Epithelial cell of prostate (primary cell): Measurements from ENCODE around the gene SH3TC1.

Source experiments
- DNase-seq: peaks from one replicate; pipeline ENCODE4 v3.0.0-alpha.2; 2011; ENCODE audit warnings: low read depth, low spot score
- H3K27ac ChIP-seq: fragments of 450-650 bp; 2 replicates; pipeline ENCODE4 v1.5.1; 2017; ENCODE audit warnings: mild to moderate bottlenecking

SH3TC1 gene

DNA sequence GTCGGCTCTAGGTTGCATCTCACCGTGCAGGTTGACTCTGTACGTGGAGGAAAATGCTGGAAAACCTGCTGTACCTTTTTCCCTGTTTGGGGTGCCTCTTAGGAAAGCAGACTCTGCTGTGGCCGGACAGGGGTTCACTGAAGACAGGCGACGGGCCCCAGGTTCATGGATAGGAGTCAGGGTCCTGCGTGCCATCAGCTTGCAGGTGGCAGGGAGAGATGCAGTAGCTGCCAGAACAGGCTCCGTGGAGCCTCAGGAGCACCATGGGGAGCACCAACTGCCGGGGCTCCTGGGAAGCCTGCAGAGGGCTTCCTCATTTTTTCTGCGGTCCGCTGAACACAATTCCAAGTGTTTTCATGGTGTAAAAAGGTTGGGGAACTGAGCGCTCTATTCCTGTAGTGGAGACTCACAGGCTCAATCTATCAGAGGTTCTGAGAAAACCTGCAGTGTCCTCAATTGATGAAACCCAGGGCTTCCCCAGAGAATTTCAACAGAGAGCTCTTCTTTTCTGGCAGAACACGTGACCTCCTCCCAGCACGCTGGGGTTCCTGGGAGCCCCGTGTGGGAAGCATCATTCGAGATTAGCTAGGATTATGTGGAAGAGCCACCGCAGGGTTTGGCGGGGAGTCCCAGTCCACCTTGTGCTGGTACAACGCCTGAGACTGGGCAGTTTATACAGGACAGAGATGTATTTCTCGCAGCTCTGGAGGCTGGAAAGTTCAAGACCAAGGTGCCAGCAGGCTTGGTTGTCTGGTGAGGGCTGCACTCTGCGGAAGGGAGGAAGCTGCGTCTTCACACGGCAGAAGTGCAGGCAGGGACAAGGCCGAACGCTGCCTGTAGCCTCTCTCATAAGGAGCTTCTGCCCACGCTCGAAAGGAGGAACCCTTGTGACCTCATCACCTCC is 72.1 kb downstream of the SH3TC1 start:
- DNase-seq = no peak
- no peak overlapping the region for H3K27ac ChIP-seq

DNA sequence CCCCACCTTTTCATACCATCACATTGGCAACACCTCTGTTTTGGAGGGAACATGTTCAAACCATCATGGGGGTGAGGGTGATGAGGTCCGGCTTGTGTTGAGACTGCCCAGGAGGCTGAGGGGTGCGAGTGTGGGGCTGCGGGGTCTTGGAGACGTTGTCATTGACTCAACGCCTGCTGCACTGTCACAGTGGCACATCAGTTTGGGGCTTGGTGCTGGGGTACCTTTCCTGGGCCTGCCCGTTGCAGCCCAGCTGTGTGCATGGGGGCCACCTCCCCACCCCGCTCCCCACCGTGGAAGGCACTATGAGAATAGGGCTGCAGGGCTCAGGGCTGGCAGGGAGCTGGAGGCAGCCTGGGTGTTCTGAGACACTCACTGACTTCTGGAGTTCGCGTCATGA is 72.7 kb downstream of the SH3TC1 start:
- no peak overlapping the region for H3K27ac ChIP-seq
- no peak for DNase-seq

DNA sequence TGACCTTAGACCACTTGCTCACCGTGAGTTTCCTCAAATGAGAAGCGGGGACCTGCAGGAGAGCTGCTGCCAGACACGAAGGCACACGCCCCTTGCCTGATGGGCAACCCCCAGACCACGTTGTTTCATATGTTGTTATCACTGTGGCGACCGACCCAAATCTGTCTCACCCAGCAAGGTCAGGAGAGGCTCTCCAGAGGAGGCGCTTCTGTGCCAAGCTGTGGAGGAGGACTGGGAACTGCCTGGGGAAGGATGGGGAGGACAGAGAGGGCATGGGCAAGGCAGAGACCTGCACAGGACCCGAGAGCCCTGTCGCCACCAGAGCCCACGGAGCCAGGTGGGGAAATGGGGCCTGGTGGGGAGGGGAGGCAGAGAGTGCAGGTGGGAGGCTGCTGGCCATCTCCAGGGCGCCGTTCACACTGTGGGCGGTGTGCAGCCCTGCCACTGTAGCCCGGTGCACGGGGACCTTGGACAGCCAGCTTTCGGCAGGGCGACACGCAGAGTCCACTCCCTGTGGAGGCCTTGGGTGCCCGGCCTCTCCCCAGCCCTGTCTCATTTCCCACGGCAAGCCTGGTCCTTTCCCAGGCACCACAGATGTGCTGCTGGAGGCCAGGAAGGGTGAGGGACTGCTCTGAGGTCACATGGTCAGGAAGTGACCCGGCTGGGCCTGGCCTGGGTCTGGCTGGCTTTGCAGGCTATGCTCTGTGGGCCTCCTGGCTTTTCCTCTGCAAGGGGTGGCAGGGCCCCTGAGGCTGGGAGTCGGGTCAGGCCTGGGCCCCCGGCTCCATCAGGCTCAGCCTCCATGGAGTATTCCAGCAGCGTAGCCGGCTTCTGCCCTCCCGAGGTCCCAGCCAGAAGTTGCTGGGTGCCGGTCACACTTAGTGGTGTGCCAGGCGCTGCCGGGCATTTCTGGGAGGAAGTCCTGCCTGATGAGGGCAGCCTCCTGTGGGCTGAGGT is 73.7 kb downstream of the SH3TC1 start:
- H3K27ac ChIP-seq = no peak overlapping the region
- DNase-seq = no peak

DNA sequence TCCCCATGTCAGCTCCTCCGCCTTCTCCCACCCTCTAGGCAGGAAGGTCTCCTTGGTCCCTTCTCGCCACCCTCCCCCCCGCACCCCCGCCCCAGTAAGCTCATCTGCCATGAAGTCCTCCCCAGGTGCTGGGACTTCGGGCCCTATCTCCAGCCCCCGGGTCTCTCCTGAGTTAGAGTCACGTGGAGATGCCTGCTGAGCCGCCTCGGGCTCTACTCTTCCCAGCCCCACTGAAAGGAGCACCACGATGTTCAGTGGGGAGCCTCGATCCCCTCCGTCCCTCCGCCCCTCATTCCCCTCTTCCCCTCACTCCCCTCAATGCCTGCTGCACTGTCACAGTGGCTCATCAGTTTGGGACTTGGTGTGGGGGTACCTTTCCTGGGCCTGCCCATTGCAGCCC is 74.4 kb downstream of the SH3TC1 start:
- H3K27ac ChIP-seq = no peak overlapping the region
- no peak for DNase-seq

DNA sequence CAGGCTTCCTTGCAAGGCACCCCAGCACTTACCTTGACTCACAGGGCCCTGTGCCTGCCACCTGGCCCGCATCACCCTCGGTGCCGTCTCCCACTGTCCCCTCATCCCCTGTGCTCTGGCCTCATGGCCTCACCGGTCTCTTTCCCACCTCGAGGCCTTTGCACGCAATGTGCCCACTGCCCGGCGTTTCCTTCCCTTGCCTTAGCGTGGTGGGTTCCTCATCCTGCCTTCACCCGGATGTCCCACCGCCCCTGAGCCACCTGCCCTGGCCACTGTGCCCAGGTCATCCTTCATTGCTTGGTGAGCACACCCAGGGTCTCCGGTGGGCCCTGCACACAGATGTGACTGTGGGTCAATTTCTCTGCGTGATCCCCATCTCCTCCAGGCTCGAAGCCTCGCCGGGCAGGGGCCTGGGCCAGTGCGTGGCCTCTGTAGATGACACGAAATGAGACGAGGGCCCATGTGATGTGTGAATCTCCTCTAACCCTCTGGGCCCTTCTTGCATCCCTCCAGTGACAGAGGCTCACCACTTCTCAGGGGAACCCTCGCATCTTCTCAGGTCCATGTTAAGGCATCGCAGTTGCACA is 75.1 kb downstream of the SH3TC1 start:
- H3K27ac ChIP-seq = no peak overlapping the region
- DNase-seq = no peak

DNA sequence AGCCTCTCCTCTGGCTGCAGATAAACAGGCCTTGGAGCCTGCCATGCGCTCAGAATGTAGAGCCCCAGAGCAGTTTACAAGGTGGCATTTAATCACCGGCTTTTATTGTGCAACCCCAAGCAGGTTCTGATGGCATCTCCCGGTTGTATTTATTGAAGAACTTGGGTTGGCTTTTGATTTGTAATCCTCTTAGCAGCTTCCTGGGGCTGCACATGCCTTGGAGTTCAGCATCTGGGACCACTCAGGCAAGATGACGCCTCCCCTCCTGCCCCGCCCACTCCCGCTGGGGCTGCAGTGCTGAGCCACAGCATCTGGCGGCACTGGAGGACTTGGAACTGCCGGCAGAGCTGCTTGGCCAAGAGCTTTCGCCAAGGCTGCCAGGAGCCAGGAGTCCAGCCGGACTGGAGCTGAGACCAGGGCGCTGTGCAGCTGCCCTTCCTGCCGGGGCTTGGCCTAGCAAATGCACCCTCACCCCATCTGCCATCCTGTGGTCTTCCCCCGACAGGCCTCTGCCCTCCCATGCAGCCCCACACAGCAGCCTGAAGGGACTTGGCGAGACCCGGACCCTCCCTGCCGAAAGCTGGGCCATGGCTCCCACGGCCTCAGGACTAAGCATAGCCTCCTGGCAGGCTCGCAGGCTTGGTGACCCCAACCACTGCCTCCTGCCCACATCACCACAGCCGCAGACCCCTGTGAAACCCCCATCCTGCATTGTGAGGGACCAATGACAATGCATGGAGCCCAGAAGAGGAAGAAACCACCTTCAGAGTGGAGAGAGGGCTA is 75.9 kb downstream of the SH3TC1 start:
- no peak overlapping the region for H3K27ac ChIP-seq
- DNase-seq = no peak

DNA sequence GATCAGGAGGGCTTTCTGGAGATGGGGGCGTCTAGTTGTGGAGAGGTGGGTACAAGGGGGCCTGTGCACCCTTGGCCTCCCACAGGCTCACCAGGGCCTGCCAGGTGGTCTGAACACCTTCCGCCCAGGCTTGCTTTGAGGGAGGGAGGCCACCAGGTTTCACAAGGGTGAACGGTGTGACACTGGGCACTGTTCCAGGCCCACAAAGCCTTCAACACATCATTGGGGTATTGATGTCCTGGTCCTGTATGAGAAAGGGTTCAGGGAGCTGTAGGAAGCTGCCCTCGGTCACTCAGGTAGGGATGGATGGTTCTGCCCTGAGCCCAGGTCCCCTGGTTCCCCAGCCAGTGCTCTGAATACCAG is 76.4 kb downstream of the SH3TC1 start:
- DNase-seq = no peak
- no peak overlapping the region for H3K27ac ChIP-seq

DNA sequence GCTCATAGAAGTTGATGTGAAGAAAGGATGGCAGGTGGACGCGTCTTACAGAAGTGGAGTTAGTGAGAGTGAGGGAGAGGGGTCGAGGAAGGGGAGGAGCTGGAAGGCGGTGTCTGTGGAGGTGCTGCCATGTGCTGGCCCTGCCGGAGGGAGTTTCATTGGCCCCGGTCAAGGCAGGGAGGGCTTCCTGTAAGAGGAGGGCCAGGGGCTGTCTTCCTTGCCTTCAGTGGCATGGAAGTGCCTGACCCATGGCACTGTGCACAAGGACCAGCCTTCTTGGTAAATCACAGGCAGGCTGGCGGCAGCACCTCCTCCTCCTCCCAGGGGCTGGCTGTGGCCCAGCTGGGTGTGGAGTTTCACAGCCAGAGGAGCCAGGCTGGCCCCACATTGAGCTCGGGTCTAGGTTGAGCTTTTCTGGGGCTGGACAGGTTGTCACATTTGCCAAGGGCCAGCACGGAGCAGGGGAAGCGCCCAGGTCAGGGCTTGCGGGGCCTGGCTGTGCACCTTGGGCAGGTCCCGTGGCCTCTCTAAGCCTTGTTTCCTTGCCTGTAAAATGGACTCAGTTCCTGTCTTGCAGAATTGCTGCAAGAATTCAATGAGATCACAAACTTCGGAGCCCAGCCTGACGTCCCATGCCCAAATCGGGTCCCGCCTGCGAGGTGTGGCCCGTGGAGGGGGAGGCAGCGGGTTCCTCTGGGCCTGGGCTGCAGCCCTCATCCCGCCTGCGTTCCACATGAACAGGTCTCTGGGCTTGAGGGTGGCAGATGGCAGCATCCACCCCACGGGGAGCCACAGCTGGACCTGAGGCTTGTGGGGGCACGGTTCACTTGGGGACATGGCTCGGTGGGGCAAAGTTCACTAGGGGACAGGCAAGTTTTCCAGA is 77.5 kb downstream of the SH3TC1 start:
- no peak for DNase-seq
- H3K27ac ChIP-seq = no peak overlapping the region

DNA sequence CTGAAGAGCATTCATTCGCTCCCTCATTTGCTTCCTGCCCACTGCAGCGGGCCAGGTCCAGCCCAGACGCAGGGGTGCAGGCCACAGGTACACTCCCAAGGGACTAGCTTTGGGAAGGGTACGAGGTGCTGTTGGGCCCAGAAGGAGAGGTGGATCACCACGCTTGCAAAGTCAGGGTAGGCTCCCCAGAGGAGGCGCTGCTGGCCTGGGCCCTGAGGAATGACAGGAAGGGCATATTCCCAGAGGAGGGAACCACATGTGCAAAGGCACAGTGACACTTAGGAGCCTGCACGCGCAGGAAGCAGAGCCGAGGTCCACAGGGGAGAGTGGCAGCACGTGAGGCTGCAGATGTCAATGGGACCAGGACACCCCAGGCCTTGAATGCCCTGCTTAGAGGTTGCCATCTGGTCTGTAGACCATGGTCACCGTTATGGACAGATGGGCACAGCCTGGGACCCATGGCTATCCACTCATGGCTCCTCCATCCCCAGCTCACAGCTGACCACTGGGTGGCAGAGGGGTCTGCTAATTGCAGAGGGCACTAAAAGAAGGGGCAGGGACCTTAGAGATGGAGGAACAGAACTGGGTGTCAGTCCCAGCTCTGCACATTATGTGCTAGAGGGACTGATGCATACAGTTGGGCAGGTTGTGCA is 78.4 kb downstream of the SH3TC1 start:
- H3K27ac ChIP-seq = no peak overlapping the region
- no peak for DNase-seq

DNA sequence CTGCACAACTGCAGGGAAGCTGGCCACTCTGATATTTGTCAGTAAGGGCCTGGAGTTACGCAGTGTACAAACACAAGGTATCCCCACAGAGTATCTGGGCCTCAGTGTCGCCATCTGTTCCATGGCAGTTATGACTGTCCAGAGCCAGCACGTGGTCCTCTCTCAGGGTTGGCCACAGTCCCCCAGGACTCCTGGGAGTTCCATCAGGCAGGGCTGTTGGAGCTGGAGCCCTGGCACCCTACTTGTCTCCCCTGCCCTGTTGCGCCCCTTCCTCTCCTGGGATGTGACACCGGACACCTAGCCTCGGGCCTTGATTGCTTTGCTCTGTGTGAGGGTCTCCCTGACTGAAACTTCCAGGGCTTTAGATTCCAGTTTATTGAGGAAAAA is 78.9 kb downstream of the SH3TC1 start:
- DNase-seq = no peak
- no peak overlapping the region for H3K27ac ChIP-seq

DNA sequence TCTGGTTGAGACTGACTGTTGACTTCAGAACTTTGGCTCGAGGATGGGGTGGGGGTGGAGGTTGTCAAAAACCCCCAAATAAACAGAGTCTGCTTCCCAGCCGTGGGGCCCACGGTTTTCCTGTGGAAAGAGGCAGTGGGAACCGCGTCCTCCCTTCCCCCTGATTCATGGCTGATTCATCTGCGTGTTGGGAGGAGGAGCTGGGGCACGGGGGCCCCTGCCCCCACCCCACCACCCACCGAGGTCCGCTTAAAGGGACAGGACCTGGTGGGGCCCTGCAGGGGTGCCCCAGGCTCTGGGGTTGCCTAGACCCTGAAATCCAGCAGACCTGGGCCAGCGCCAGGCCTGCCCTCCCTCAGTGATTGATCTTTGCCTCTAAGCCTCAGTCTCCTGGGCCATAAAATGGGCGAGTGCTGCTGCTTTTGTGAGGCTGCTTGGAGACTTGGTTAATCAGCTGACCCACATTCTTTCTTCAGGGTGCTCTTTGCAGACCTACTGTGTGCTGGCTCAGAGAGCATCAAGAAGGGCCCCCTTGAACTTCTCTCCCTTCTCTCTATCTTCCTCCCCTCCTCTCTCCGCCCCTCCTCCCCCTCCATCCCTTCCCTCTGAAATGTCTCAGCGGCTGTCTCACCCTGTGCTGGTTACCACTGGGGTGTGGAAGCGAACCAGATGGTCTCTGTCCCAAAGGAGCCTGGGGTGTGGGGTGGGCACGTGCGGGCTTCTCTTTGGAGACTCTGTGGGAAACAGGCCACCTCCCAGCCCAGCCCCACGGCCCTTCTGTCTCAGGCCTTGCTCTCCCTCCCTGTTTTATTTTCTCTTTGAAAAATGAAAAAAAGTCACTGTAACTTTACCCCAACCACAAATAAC is 79.6 kb downstream of the SH3TC1 start:
- DNase-seq = no peak
- H3K27ac ChIP-seq = no peak overlapping the region

DNA sequence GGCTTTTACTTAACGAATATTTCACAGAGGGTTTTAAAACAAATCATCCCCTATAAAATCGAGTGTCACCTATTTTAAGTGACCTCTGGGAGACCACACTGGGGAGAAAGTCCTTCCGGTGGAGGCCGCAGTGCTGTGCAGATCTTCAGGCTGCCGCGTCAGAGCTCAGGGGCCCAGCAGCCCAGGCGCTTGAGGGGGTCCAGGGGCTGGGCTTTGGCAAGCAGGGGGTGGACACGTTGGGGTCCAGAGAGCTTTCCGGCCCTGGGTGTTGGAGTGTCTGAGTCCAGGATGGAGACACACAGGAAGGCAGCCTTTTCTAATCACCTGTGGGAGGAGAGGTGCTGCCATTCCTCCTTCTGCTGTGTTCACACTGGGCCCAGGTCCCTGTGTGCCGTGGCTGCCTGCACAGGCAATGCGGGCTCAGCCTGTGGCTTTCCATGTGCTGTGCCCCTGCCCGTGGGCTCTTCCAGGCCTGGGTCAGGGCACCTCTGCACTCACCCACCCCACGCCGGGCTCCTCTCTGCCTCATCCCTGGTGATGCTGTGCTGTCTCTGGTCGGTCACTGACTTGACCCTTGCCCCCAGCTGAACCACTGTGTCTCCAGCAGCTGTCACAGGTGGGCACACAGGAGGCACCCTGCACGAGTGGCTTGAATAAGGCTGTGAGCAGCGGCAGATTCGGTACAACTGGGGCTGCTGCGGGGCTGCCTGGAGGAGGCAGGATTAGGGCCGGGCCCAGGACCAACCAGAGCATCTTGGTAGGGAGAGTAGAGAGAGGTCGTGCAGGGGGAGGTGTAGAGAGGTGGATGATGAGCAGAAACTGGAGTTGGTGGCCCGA is 80.4 kb downstream of the SH3TC1 start:
- DNase-seq = no peak
- H3K27ac ChIP-seq = no peak overlapping the region

DNA sequence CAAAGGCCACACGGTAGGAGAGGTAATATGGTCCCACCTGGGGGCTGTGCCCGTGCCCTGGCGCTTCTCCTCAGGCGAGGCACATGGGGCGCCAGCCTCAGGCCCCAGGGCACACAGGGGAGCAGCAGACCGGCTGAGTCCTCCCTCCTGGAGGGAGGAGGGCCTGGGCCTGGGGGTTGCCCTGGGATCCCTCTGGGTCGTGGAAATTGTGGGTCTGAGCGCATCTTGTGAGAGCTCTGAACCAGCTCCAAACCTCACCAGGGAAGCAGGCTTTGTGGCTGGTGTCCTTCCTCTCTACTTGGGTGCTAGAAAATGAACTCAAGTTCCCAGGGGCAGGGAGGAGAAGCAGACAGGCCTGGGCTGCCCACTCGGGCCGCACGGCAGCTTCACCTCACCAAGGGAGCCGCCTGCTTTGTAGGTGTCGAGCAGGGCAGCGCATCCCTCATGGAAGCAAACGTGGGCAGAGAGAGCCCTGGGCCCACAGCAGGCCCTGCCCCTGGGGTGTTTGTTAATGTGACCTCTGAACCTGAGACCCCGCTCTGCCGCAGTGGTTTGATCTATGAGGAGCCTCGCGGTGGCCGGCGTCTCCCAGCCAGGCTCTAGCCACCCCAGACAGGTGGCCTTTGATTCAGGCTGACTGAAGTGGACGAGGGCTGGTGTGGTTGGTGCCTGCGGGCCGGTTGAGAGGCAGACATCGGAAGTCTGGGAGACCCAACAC is 81.2 kb downstream of the SH3TC1 start:
- no peak overlapping the region for H3K27ac ChIP-seq
- DNase-seq = no peak

DNA sequence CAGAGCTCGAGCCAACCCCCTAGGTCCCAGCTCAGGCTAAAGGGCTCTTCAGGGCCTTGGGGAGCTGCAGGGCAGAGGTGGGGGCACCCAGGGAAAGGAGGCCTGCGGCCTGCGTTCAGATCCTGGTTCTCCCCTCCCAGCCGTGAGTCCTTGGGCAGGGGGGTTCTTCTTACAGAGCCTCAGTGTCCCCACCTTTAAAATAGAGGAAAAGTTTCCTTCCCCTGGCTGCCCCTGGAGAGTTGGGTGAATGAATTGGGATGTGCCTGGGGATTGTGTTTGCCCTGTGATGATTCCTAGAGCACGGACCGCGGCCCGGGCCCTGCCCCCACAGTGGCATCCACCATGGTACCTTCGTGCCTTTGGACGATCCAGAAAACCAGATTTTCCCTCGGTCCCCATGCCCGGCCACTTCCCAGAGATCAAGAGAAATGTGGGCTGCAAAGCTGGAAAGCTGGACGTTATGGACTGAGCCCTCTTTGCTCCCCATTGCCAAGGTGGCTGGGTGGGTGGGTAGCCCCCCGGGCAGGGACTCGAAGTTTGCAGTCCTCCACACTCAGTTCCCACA is 81.9 kb downstream of the SH3TC1 start:
- no peak for DNase-seq
- no peak overlapping the region for H3K27ac ChIP-seq

DNA sequence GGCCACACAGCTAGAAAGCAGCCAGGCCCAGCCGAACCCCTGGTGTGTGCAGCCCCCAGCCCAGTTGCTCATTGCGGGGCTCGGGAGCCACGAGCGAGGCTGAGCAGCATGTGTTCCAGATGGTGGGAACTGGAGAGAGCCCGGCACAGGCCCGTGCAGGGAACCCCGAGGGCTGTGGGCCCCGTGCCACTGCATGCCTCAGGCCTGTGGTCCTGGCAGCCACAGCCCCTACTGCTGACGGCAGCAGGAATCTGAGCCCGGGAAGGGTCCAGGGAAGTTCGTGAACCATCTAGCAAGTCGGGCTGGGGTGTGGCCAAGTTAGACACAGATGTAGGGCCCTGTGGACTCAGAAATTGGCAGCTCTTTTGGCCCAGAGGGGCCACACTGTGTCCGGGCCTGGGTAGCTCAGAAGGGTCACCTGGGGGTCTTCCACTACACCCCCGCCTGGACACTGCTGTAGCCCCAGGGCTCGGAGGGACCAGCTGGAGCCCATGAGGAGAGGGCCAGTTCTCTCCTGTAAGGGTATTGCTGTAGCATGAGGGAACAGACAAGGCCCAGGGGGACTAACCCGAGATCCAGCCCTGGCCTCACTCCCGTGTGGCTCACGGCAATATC is 82.5 kb downstream of the SH3TC1 start:
- no peak overlapping the region for H3K27ac ChIP-seq
- no peak for DNase-seq
